Stomach (tissue), 9 donors: Measurements from ENCODE around the gene RGS9BP. TPM values are rescaled to one million over a fixed set of nuclear protein-coding genes. Genes with fewer than 3 reads are reported as not detected.
A peak's percentile ranks its signal among the peaks of the same experiment; 100 is the strongest.

ENCODE experiments used
- DNase-seq, 2 donors: peaks; one replicate each; pipeline versions ENCODE4 v3.0.0 to v3.0.0-alpha.2; 2013 to 2019
- H3K27ac ChIP-seq, 5 donors: fragments of 200-600 bp in 4 of 5; sonication (generic) in 4 of 5; one replicate each; pipeline ENCODE4 v1.5.1; 2013 to 2019; ENCODE audit warnings: mild to moderate bottlenecking in 1 of 5, moderate library complexity in 1 of 5
- H3K27me3 ChIP-seq, 3 donors: fragments of 200-600 bp; sonication (generic); one replicate each; pipeline ENCODE4 v1.5.1; 2017 to 2019; ENCODE audit warnings: mixed run types in 1 of 3
- H3K36me3 ChIP-seq, 4 donors: fragments of 200-600 bp; sonication (generic); 1 replicate in 3 of 4; 2 replicates in 1 of 4; pipeline ENCODE4 v1.5.1; 2016 to 2019
- H3K4me1 ChIP-seq, 4 donors: fragments of 200-600 bp; sonication (generic); one replicate each; pipeline ENCODE4 v1.5.1; 2016 to 2019
- H3K4me3 ChIP-seq, 4 donors: fragments of 200-600 bp; sonication (generic) in 3 of 4; one replicate each; pipeline ENCODE4 v1.5.1; 2016 to 2019; ENCODE audit warnings: mild to moderate bottlenecking in 1 of 4
- H3K9me3 ChIP-seq, 4 donors: fragments of 200-600 bp; sonication (generic); one replicate each; pipeline ENCODE4 v1.5.1; 2016 to 2019
- EP300 ChIP-seq: sonication (generic); formaldehyde crosslinking; IDR thresholded peaks from one replicate; pipeline ENCODE4 v1.6.1; 2017; ENCODE audit warnings: antibody characterized with exemption
- POLR2A ChIP-seq, 4 donors: fragments of 450-650 bp; IDR thresholded peaks; one replicate each; pipeline ENCODE4 v1.6.1; 2016; ENCODE audit warnings: antibody characterized with exemption in 4 of 4, control low read depth in 2 of 4, mild to moderate bottlenecking in 1 of 4, moderate library complexity in 1 of 4
- POLR2AphosphoS5 ChIP-seq, 3 donors: sonication (generic); formaldehyde crosslinking; IDR thresholded peaks; one replicate each; pipeline ENCODE4 v1.6.1; 2016; ENCODE audit warnings: antibody characterized with exemption in 3 of 3
- WGBS, 5 donors: extraction: QIAGEN DNeasy Blood & Tissue Kit in 3 of 5; methylation state at CpG; one replicate each; pipeline versions ENCODE4 v1.1.5 to v1.1.7; 2013 to 2018; 5-methylcytosine and 5-hydroxymethylcytosine counted together
- intact Hi-C: fragments of 100-400 bp; cut with DNase I; formaldehyde crosslinking; loops from one replicate; pipeline ENCODE4 v1.15.1; 2023; ENCODE audit warnings: low total_unique reads
- polyA plus RNA-seq, 3 donors: library from polyadenylated mRNA; stranded (reverse); fragments of 200-250 nt; gene quantifications; one replicate each; pipeline ENCODE4 v1.2.3, GENCODE V29; 2013
- total RNA-seq, 5 donors: library from RNA; depleted of rRNA; stranded (reverse); fragments of >200 nt; gene quantifications; one replicate each; pipeline versions ENCODE4 v1.1.0 to v1.2.3, GENCODE V29; 2014 to 2016
- TF ChIP-seq, protein P1 (sequence below), 7 experiments: fragments of 450-650 bp in 4 of 7; fragments of 200-600 bp in 3 of 7; sonication (generic) in 3 of 7; IDR thresholded peaks; one replicate each; pipeline ENCODE4 v1.5.1; 2016 to 2019; ENCODE audit warnings: antibody characterized with exemption in 7 of 7, control low read depth in 2 of 7, mild to moderate bottlenecking in 1 of 7
- donor health status: healthy with polysubstance abuse.
- donor health status: Bipolar disorder and iron deficiency.
- donor health status: healthy.

Gene RGS9BP
- total and polyA plus RNA-seq, 8 donors, result 0.15 to 1.2 (median 0.19) TPM; not detected in 3

GRCh38 chr19:32676895-32677359 is 1.3 kb downstream of the RGS9BP start:
- no peaks in the 10 kb centered on the region for H3K36me3 ChIP-seq
- H3K4me1 ChIP-seq, result peaks cover 32 to 52% (median 41%) of the 10 kb centered on the region in 4 donors
- no peak for TF ChIP-seq POLR2AphosphoS5 (IDR thresholded peaks at IDR 0.05)
- no peak for TF ChIP-seq POLR2A (IDR thresholded peaks at IDR 0.05)
- TF ChIP-seq, protein P1, sequence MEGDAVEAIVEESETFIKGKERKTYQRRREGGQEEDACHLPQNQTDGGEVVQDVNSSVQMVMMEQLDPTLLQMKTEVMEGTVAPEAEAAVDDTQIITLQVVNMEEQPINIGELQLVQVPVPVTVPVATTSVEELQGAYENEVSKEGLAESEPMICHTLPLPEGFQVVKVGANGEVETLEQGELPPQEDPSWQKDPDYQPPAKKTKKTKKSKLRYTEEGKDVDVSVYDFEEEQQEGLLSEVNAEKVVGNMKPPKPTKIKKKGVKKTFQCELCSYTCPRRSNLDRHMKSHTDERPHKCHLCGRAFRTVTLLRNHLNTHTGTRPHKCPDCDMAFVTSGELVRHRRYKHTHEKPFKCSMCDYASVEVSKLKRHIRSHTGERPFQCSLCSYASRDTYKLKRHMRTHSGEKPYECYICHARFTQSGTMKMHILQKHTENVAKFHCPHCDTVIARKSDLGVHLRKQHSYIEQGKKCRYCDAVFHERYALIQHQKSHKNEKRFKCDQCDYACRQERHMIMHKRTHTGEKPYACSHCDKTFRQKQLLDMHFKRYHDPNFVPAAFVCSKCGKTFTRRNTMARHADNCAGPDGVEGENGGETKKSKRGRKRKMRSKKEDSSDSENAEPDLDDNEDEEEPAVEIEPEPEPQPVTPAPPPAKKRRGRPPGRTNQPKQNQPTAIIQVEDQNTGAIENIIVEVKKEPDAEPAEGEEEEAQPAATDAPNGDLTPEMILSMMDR (IDR thresholded peaks at IDR 0.05), result no peak
- TF ChIP-seq EP300, result no peak
- 17 to 26% (median 21%) methylated on average over 14 to 33 of the region's 33 CpGs for WGBS, 5 donors
- intact Hi-C loops, result no loop called here
- DNase-seq, result no peak
- no peaks in the 10 kb centered on the region for H3K9me3 ChIP-seq
- peaks cover 0 to 27% (median 19%) of the 10 kb centered on the region in 3 donors for H3K27me3 ChIP-seq
- peak overlapping the region in 3 of 5 donors; percentile 10 to 92 (median 57) for H3K27ac ChIP-seq
- H3K4me3 ChIP-seq, result peak overlapping the region; percentile 92 to 100 (median 98)

DNA sequence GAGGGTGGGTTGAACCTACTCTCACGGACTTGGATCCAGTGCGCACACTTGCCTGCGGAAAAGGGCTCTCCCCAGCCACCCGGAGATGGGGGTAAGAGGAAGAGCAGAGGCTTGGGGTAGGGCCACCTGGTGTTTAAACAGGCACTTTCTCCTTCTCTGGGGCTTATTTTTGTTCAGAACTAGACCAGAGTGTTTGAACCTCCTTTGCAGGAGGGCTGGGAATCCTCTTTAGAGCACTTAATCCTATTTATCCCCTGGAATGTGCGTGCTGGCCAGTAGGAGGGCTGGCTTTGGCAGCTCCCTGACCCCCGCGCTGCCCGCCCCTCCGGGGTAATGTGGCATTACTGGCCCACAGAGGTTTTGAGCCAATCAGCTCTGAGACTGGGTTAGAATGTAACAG is 2.0 kb downstream of the RGS9BP start:
- 46 to 65% (median 65%) methylated on average over 9 of the region's 9 CpGs for WGBS, 5 donors
- H3K36me3 ChIP-seq, result no peaks in the 10 kb centered on the region
- DNase-seq, result peak in 1 of 2 donors; percentile 30
- H3K27me3 ChIP-seq, result peaks cover 0 to 27% (median 19%) of the 10 kb centered on the region in 3 donors
- intact Hi-C loops, result no loop called here
- H3K9me3 ChIP-seq, result no peaks in the 10 kb centered on the region
- H3K4me3 ChIP-seq, result no peak overlapping the region
- TF ChIP-seq POLR2AphosphoS5 (IDR thresholded peaks at IDR 0.05), result no peak
- TF ChIP-seq, protein P1 (IDR thresholded peaks at IDR 0.05), result no peak
- TF ChIP-seq EP300, result no peak
- no peak for TF ChIP-seq POLR2A (IDR thresholded peaks at IDR 0.05)
- peaks cover 32 to 45% (median 37%) of the 10 kb centered on the region in 4 donors for H3K4me1 ChIP-seq
- peak overlapping the region in 4 of 5 donors; percentile 10 to 92 (median 34) for H3K27ac ChIP-seq

- H3K9me3 ChIP-seq, result no peaks in the 10 kb centered on the region
- H3K4me1 ChIP-seq, result peaks cover 10 to 20% (median 13%) of the 10 kb centered on the region in 4 donors
- WGBS, 5 donors, result 77 to 85% (median 83%) methylated on average over 2 of the region's 2 CpGs
- H3K27ac ChIP-seq, result no peak overlapping the region
- no peak overlapping the region for H3K4me3 ChIP-seq
- no peaks in the 10 kb centered on the region for H3K36me3 ChIP-seq
- H3K27me3 ChIP-seq, result peaks cover 0 to 22% (median 17%) of the 10 kb centered on the region in 3 donors
- DNase-seq, result no peak
- TF ChIP-seq, protein P1 (IDR thresholded peaks at IDR 0.05), result no peak
- TF ChIP-seq POLR2AphosphoS5 (IDR thresholded peaks at IDR 0.05) (no peak), POLR2A (IDR thresholded peaks at IDR 0.05) (no peak), EP300 (no peak)
- intact Hi-C loops, result no loop called here
Measured at GRCh38 chr19:32680986-32681385, 5.3 kb downstream of the RGS9BP start.

DNA sequence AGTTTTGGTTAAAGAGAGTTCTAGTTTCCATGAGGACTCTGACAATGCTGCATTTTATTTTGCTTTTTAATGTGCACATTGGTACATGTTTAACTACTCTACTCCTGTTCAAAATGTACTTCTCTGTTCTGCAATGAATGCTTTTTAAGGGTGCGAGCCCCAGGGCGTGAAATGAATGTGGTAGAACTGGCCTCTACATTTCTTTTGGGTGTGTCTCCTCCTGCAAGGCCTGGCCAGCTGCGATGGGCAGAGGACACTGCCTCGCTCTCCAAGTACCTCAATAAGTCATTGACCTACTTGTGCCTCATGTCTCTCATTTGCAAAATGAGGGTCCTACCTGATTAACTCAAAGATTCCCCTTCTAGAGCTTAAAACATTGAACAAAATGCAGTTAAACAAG is 6.7 kb downstream of the RGS9BP start:
- no peak for DNase-seq
- TF ChIP-seq POLR2A (IDR thresholded peaks at IDR 0.05) (no peak), POLR2AphosphoS5 (IDR thresholded peaks at IDR 0.05) (no peak), EP300 (no peak)
- TF ChIP-seq, protein P1 (IDR thresholded peaks at IDR 0.05), result no peak
- peaks cover 0 to 7% (median under 1%) of the 10 kb centered on the region in 4 donors for H3K4me1 ChIP-seq
- H3K27ac ChIP-seq, result no peak overlapping the region
- H3K27me3 ChIP-seq, result peaks cover 0 to 9% (median 4%) of the 10 kb centered on the region in 3 donors
- intact Hi-C loops, result no loop called here
- H3K4me3 ChIP-seq, result no peak overlapping the region
- no peaks in the 10 kb centered on the region for H3K36me3 ChIP-seq
- H3K9me3 ChIP-seq, result no peaks in the 10 kb centered on the region
- 53 to 83% (median 64%) methylated on average over 4 of the region's 4 CpGs for WGBS, 5 donors
